ENCODE measurements around the gene SMYD1.

- TF ChIP-seq CTCF (IDR thresholded peaks at IDR 0.05): no peak
- no peak for TF ChIP-seq POLR2A (IDR thresholded peaks at IDR 0.05)
These were observed 1.5 kb downstream of the SMYD1 start for GRCh38 chr2:88069117-88069516.
